ENCODE results near the gene BMPER.

Gene BMPER

GRCh38 chr7:33888166-33888565 lies 17.2 kb upstream of the BMPER start:
- no peak for DNase-seq (ENCODE audit: low read depth in 2 of 2)

- no peak for DNase-seq (ENCODE audit: low read depth in 2 of 2)
These were observed 12.4 kb upstream of the BMPER start for GRCh38 chr7:33892945-33893344.

GRCh38 chr7:33893377-33893776 lies 12.0 kb upstream of the BMPER start:
- DNase-seq (ENCODE audit: low read depth in 2 of 2) = no peak

- peak; percentile 25 to 46 for DNase-seq (ENCODE audit: low read depth in 2 of 2)
These were observed 10.1 kb upstream of the BMPER start for GRCh38 chr7:33895025-33895804.

- no peak for DNase-seq (ENCODE audit: low read depth in 2 of 2)
These were observed 4.8 kb upstream of the BMPER start for GRCh38 chr7:33900501-33900900.

GRCh38 chr7:33901199-33901598 lies 4.1 kb upstream of the BMPER start:
- DNase-seq (ENCODE audit: low read depth in 2 of 2) = no peak

GRCh38 chr7:33901847-33902246 lies 3.5 kb upstream of the BMPER start:
- no peak for DNase-seq (ENCODE audit: low read depth in 2 of 2)

GRCh38 chr7:33902746-33903145 lies 2.6 kb upstream of the BMPER start:
- no peak for DNase-seq (ENCODE audit: low read depth in 2 of 2)

- DNase-seq (ENCODE audit: low read depth in 2 of 2) = no peak
These were observed 1.3 kb upstream of the BMPER start for GRCh38 chr7:33903791-33904680.

- no peak for DNase-seq (ENCODE audit: low read depth in 2 of 2)
These were observed 504 bp upstream of the BMPER start for GRCh38 chr7:33904681-33905388.

- DNase-seq (ENCODE audit: low read depth in 2 of 2) = no peak
These were observed 1.4 kb downstream of the BMPER start for GRCh38 chr7:33906697-33907096.

GRCh38 chr7:33907625-33908024 lies 2.3 kb downstream of the BMPER start:
- no peak for DNase-seq (ENCODE audit: low read depth in 2 of 2)

GRCh38 chr7:33909318-33909717 lies 4.0 kb downstream of the BMPER start:
- no peak for DNase-seq (ENCODE audit: low read depth in 2 of 2)

GRCh38 chr7:33909755-33910154 lies 4.4 kb downstream of the BMPER start:
- DNase-seq (ENCODE audit: low read depth in 2 of 2) = no peak

- no peak for DNase-seq (ENCODE audit: low read depth in 2 of 2)
These were observed 5.4 kb downstream of the BMPER start for GRCh38 chr7:33910756-33911155.

GRCh38 chr7:33916357-33917081 lies 11.2 kb downstream of the BMPER start:
- no peak for DNase-seq (ENCODE audit: low read depth in 2 of 2)

- no peak for DNase-seq (ENCODE audit: low read depth in 2 of 2)
These were observed 12.3 kb downstream of the BMPER start for GRCh38 chr7:33917661-33918060.

- no peak for DNase-seq (ENCODE audit: low read depth in 2 of 2)
These were observed 13.3 kb downstream of the BMPER start for GRCh38 chr7:33918438-33919143.

- no peak for DNase-seq (ENCODE audit: low read depth in 2 of 2)
These were observed 14.1 kb downstream of the BMPER start for GRCh38 chr7:33919449-33919848.

- no peak for DNase-seq (ENCODE audit: low read depth in 2 of 2)
These were observed 16.0 kb downstream of the BMPER start for GRCh38 chr7:33921216-33921938.

Data from stimulated activated CD8-positive, alpha-beta memory T cell treated with anti-CD3 and anti-CD28 coated beads, Interleukin-7, amount 100 ng/mL, for 1 hour (primary cell).